Neural progenitor cell (in vitro differentiated cells): ENCODE data around the gene DCD. TPM values are rescaled to one million over a fixed set of nuclear protein-coding genes. Genes with fewer than 3 reads are reported as not detected.
"Not testable (repeated sequence)": the region's sequence is repeated elsewhere in the genome, so short reads cannot be mapped to it uniquely, and the experiment has no call there.

Source experiments
- DNase-seq: peaks from one replicate; pipeline ENCODE4 v3.0.0-alpha.2; 2016; ENCODE audit warnings: low spot score
- H2AFZ ChIP-seq: fragments of 200-600 bp; sonication (generic); replicated peaks from 2 replicates; pipeline ENCODE4 v1.6.1; 2016; ENCODE audit warnings: antibody characterized with exemption
- H3F3A ChIP-seq: fragments of 200-600 bp; sonication (generic); 2 replicates; pipeline ENCODE4 v1.6.1; 2016; ENCODE audit warnings: antibody characterized with exemption, low read depth
- H3K27ac ChIP-seq: fragments of 200-600 bp; sonication (generic); 2 replicates; pipeline ENCODE4 v1.5.1; 2016; ENCODE audit warnings: mild to moderate bottlenecking
- H3K27me3 ChIP-seq: fragments of 200-600 bp; sonication (generic); 2 replicates; pipeline ENCODE4 v1.6.1; 2016; ENCODE audit warnings: mild to moderate bottlenecking, moderate library complexity
- H3K36me3 ChIP-seq: fragments of 200-600 bp; sonication (generic); 2 replicates; pipeline ENCODE4 v1.5.1; 2016
- H3K4me1 ChIP-seq: fragments of 200-600 bp; sonication (generic); 2 replicates; pipeline ENCODE4 v1.6.1; 2016; ENCODE audit warnings: mixed run types
- H3K4me2 ChIP-seq: fragments of 200-600 bp; sonication (generic); 2 replicates; pipeline ENCODE4 v1.6.1; 2016
- H3K4me3 ChIP-seq: fragments of 200-600 bp; sonication (generic); 2 replicates; pipeline ENCODE4 v1.5.1; 2016
- H3K79me2 ChIP-seq: fragments of 200-600 bp; sonication (generic); 2 replicates; pipeline ENCODE4 v1.6.1; 2016; ENCODE audit warnings: low read depth
- H3K9ac ChIP-seq: fragments of 200-600 bp; sonication (generic); 2 replicates; pipeline ENCODE4 v1.6.1; 2016
- H3K9me3 ChIP-seq: fragments of 200-600 bp; sonication (generic); 2 replicates; pipeline ENCODE4 v1.5.1; 2016; ENCODE audit warnings: low read depth
- H4K20me1 ChIP-seq: fragments of 200-600 bp; sonication (generic); 2 replicates; pipeline ENCODE4 v1.6.1; 2016; ENCODE audit warnings: low read depth
- H3K27ac Mint-ChIP-seq: 3 replicates; pipeline ENCODE4 v1.8.0; 2021; ENCODE audit warnings: mixed read lengths
- H3K27me3 Mint-ChIP-seq: 2 replicates; pipeline ENCODE4 v1.8.0; 2022; ENCODE audit warnings: low read depth, mild to moderate bottlenecking, inconsistent platforms, moderate library complexity, mixed read lengths; ENCODE audit not compliant: insufficient read depth
- H3K36me3 Mint-ChIP-seq: 3 replicates; pipeline ENCODE4 v1.8.0; 2021; ENCODE audit warnings: mixed read lengths
- H3K4me1 Mint-ChIP-seq: 3 replicates; pipeline ENCODE4 v1.8.0; 2021; ENCODE audit warnings: mixed read lengths
- H3K4me3 Mint-ChIP-seq: 3 replicates; pipeline ENCODE4 v1.8.0; 2021; ENCODE audit warnings: mild to moderate bottlenecking, moderate library complexity, mixed read lengths
- H3K9me3 Mint-ChIP-seq: 3 replicates; pipeline ENCODE4 v1.8.0; 2020; ENCODE audit warnings: mixed read lengths
- CTCF ChIP-seq: fragments of 200-600 bp; sonication (generic); IDR thresholded peaks from 2 replicates; pipeline ENCODE4 v1.5.1; 2017; ENCODE audit warnings: antibody characterized with exemption, mild to moderate bottlenecking
- EZH2 ChIP-seq: fragments of 200-600 bp; sonication (generic); IDR thresholded peaks from 2 replicates; pipeline ENCODE4 v1.6.1; 2017; ENCODE audit warnings: antibody characterized with exemption, mild to moderate bottlenecking, moderate library complexity
- EZH2phosphoT487 ChIP-seq: fragments of 200-600 bp; sonication (generic); IDR thresholded peaks from 2 replicates; pipeline ENCODE4 v1.6.1; 2017; ENCODE audit warnings: antibody characterized with exemption
- total RNA-seq: library from RNA; depleted of rRNA; stranded (reverse); fragments of >200 nt; gene quantifications from 2 replicates; pipeline ENCODE4 v1.2.3, GENCODE V29; 2015; ENCODE audit warnings: low replicate concordance

DCD gene
- total RNA-seq, 1 donor from 2014 or later = not detected

GRCh38 chr12:54666008-54666407, 17.8 kb upstream of the DCD start:
- Mint-ChIP-seq H3K36me3 (no peaks in the 10 kb centered on the region), H3K4me3 (no peak overlapping the region), H3K9me3 (no peaks in the 10 kb centered on the region), H3K27me3 (no peaks in the 10 kb centered on the region), H3K27ac (no peak overlapping the region), H3K4me1 (no peaks in the 10 kb centered on the region)
- no peak for TF ChIP-seq CTCF
- TF ChIP-seq EZH2 = no peak
- no peak for TF ChIP-seq EZH2phosphoT487
- Histone ChIP-seq H3K9me3 (no peaks in the 10 kb centered on the region), H3F3A (no peaks in the 10 kb centered on the region), H3K36me3 (no peaks in the 10 kb centered on the region), H3K79me2 (no peaks in the 10 kb centered on the region), H4K20me1 (no peaks in the 10 kb centered on the region), H3K4me1 (no peaks in the 10 kb centered on the region), H3K27ac (no peak overlapping the region), H3K4me3 (no peak overlapping the region), H2AFZ (no peak overlapping the region), H3K27me3 (no peaks in the 10 kb centered on the region), H3K9ac (no peak overlapping the region), H3K4me2 (no peak overlapping the region)
- no peak for DNase-seq

- DNase-seq, H3K27me3 ChIP-seq, H2AFZ ChIP-seq, H3K4me1 Mint-ChIP-seq, H3K79me2 ChIP-seq, H3K4me3 ChIP-seq, H3K4me2 ChIP-seq, H3K4me1 ChIP-seq, H3K36me3 ChIP-seq, H3K36me3 Mint-ChIP-seq, H3K9me3 ChIP-seq, H4K20me1 ChIP-seq, H3K9ac ChIP-seq, H3K27me3 Mint-ChIP-seq, H3K9me3 Mint-ChIP-seq, H3K4me3 Mint-ChIP-seq, H3K27ac ChIP-seq, H3F3A ChIP-seq, H3K27ac Mint-ChIP-seq: not testable (repeated sequence)
Measured at GRCh38 chr12:54665022-54665635, 17.0 kb upstream of the DCD start.

GRCh38 chr12:54663603-54664002, 15.4 kb upstream of the DCD start:
- Histone ChIP-seq H3K9ac (no peak overlapping the region), H3K4me2 (no peak overlapping the region), H3K36me3 (no peaks in the 10 kb centered on the region), H3K9me3 (no peaks in the 10 kb centered on the region), H3K27ac (no peak overlapping the region), H3K27me3 (no peaks in the 10 kb centered on the region), H3K79me2 (no peaks in the 10 kb centered on the region), H3F3A (no peaks in the 10 kb centered on the region), H3K4me1 (no peaks in the 10 kb centered on the region), H2AFZ (no peak overlapping the region), H4K20me1 (no peaks in the 10 kb centered on the region), H3K4me3 (no peak overlapping the region)
- H3K27me3 Mint-ChIP-seq = no peaks in the 10 kb centered on the region
- peaks cover under 1% of the 10 kb centered on the region for H3K4me1 Mint-ChIP-seq
- DNase-seq = no peak
- no peak overlapping the region for H3K27ac Mint-ChIP-seq
- no peak for TF ChIP-seq EZH2
- TF ChIP-seq EZH2phosphoT487 = no peak
- no peak for TF ChIP-seq CTCF
- H3K9me3 Mint-ChIP-seq = peaks cover 8% of the 10 kb centered on the region
- no peaks in the 10 kb centered on the region for H3K36me3 Mint-ChIP-seq
- H3K4me3 Mint-ChIP-seq = no peak overlapping the region

GRCh38 chr12:54662026-54662425, 13.9 kb upstream of the DCD start:
- H4K20me1 ChIP-seq = no peaks in the 10 kb centered on the region
- peaks cover 3% of the 10 kb centered on the region for H3K4me1 Mint-ChIP-seq
- H3K4me1 ChIP-seq = no peaks in the 10 kb centered on the region
- no peak overlapping the region for H3K4me3 ChIP-seq
- no peaks in the 10 kb centered on the region for H3F3A ChIP-seq
- H3K9me3 ChIP-seq = no peaks in the 10 kb centered on the region
- no peaks in the 10 kb centered on the region for H3K27me3 ChIP-seq
- H3K27me3 Mint-ChIP-seq = peaks cover 3% of the 10 kb centered on the region
- no peaks in the 10 kb centered on the region for H3K36me3 Mint-ChIP-seq
- H3K27ac Mint-ChIP-seq = no peak overlapping the region
- no peaks in the 10 kb centered on the region for H3K36me3 ChIP-seq
- H3K4me2 ChIP-seq = no peak overlapping the region
- no peak overlapping the region for H2AFZ ChIP-seq
- TF ChIP-seq EZH2phosphoT487 = no peak
- no peak for TF ChIP-seq EZH2
- no peak for TF ChIP-seq CTCF
- no peaks in the 10 kb centered on the region for H3K79me2 ChIP-seq
- no peak overlapping the region for H3K4me3 Mint-ChIP-seq
- H3K27ac ChIP-seq = no peak overlapping the region
- H3K9ac ChIP-seq = no peak overlapping the region
- peaks cover 16% of the 10 kb centered on the region for H3K9me3 Mint-ChIP-seq
- DNase-seq = no peak
